Activated T-cell treated with anti-CD3 and anti-CD28 coated beads, Interleukin-2, amount 50 U/mL, for 1 hour (primary cell): ENCODE results near the gene NTRK3.

ENCODE experiments used
- DNase-seq: peaks from one replicate; pipeline ENCODE4 v3.0.0-alpha.2; 2020

The NTRK3 gene

GRCh38 chr15:88177451-88177850 lies 79.1 kb downstream of the NTRK3 start:
- DNase-seq, result no peak

GRCh38 chr15:88174571-88174970 lies 82.0 kb downstream of the NTRK3 start:
- DNase-seq, result no peak

GRCh38 chr15:88166082-88166993 lies 90.2 kb downstream of the NTRK3 start:
- DNase-seq, result no peak

GRCh38 chr15:88161636-88162035 lies 94.9 kb downstream of the NTRK3 start:
- DNase-seq, result no peak

GRCh38 chr15:88155310-88155709 lies 101.2 kb downstream of the NTRK3 start:
- DNase-seq, result no peak

GRCh38 chr15:88152672-88153071 lies 103.9 kb downstream of the NTRK3 start:
- DNase-seq, result no peak

GRCh38 chr15:88147760-88148159 lies 108.8 kb downstream of the NTRK3 start:
- no peak for DNase-seq

GRCh38 chr15:88144921-88145653 lies 111.5 kb downstream of the NTRK3 start:
- no peak for DNase-seq

- DNase-seq, result no peak
Observed at GRCh38 chr15:88142121-88142520, 114.4 kb downstream of the NTRK3 start.

- no peak for DNase-seq
Observed at GRCh38 chr15:88141269-88141889, 115.2 kb downstream of the NTRK3 start.

GRCh38 chr15:88140398-88140797 lies 116.1 kb downstream of the NTRK3 start:
- no peak for DNase-seq

GRCh38 chr15:88139936-88140335 lies 116.6 kb downstream of the NTRK3 start:
- no peak for DNase-seq

- DNase-seq, result no peak
Observed at GRCh38 chr15:88133795-88134194, 122.7 kb downstream of the NTRK3 start.

GRCh38 chr15:88132499-88132898 lies 124.0 kb downstream of the NTRK3 start:
- no peak for DNase-seq

- no peak for DNase-seq
Observed at GRCh38 chr15:88131937-88132336, 124.6 kb downstream of the NTRK3 start.

- no peak for DNase-seq
Observed at GRCh38 chr15:88127432-88127790, 129.1 kb downstream of the NTRK3 start.

GRCh38 chr15:88126695-88127431 lies 129.7 kb downstream of the NTRK3 start:
- no peak for DNase-seq

GRCh38 chr15:88125576-88125975 lies 131.0 kb downstream of the NTRK3 start:
- no peak for DNase-seq

- no peak for DNase-seq
Observed at GRCh38 chr15:88124199-88124598, 132.3 kb downstream of the NTRK3 start.

- DNase-seq, result no peak
Observed at GRCh38 chr15:88121968-88122530, 134.5 kb downstream of the NTRK3 start.

- DNase-seq, result no peak
Observed at GRCh38 chr15:88120026-88120425, 136.5 kb downstream of the NTRK3 start.

- no peak for DNase-seq
Observed at GRCh38 chr15:88118741-88119140, 137.8 kb downstream of the NTRK3 start.

- no peak for DNase-seq
Observed at GRCh38 chr15:88118035-88118434, 138.5 kb downstream of the NTRK3 start.
